HUES64 (cell line): ENCODE results near the gene MAPK8IP3.

ENCODE experiments used
- H3K27ac ChIP-seq: 2 replicates; pipeline ENCODE4 v1.7.0; 2013; ENCODE audit warnings: low read depth, low read length, inconsistent platforms
- H3K27me3 ChIP-seq: 2 replicates; pipeline ENCODE4 v1.6.1; 2013; ENCODE audit warnings: mild to moderate bottlenecking, low read length; ENCODE audit not compliant: insufficient read depth
- H3K36me3 ChIP-seq: 2 replicates; pipeline ENCODE4 v1.6.1; 2013; ENCODE audit warnings: mild to moderate bottlenecking, low read length; ENCODE audit not compliant: insufficient read depth
- H3K4me1 ChIP-seq: 2 replicates; pipeline ENCODE4 v1.6.1; 2013; ENCODE audit warnings: mild to moderate bottlenecking, low read length, moderate library complexity; ENCODE audit not compliant: insufficient read depth
- H3K4me3 ChIP-seq: 2 replicates; pipeline ENCODE4 v1.5.1; 2013; ENCODE audit warnings: mild to moderate bottlenecking, low read length, moderate library complexity
- H3K9ac ChIP-seq: 2 replicates; pipeline ENCODE4 v1.6.1; 2013; ENCODE audit warnings: mild to moderate bottlenecking, low read depth, low read length
- H3K9me3 ChIP-seq: 2 replicates; pipeline ENCODE4 v1.6.1; 2013; ENCODE audit warnings: low read depth, low read length; ENCODE audit not compliant: insufficient read depth
- WGBS: fragments of 150-250, 120-280 bp; methylation state at CpG from one replicate; pipeline ENCODE4 v1.1.7; 2013; ENCODE audit warnings: missing lambda C conversion rate; 5-methylcytosine and 5-hydroxymethylcytosine counted together

The MAPK8IP3 gene

GRCh38 chr16:1784977-1785845 is 79.2 kb downstream of the MAPK8IP3 start:
- 97% methylated on average over 26 of the region's 26 CpGs for WGBS
- no peak overlapping the region for H3K27ac ChIP-seq
- H3K4me3 ChIP-seq = no peak overlapping the region
- no peaks in the 10 kb centered on the region for H3K27me3 ChIP-seq
- no peaks in the 10 kb centered on the region for H3K9me3 ChIP-seq
- peaks cover 36% of the 10 kb centered on the region for H3K36me3 ChIP-seq
- no peaks in the 10 kb centered on the region; the same call in 1 of the 2 replicates for H3K4me1 ChIP-seq
- H3K9ac ChIP-seq = no peak overlapping the region

- H3K27me3 ChIP-seq = no peaks in the 10 kb centered on the region
- H3K9ac ChIP-seq = no peak overlapping the region
- no peaks in the 10 kb centered on the region; the same call in 1 of the 2 replicates for H3K4me1 ChIP-seq
- WGBS = 94% methylated on average over 14 of the region's 14 CpGs
- H3K9me3 ChIP-seq = no peaks in the 10 kb centered on the region
- H3K4me3 ChIP-seq = no peak overlapping the region
- H3K36me3 ChIP-seq = peaks cover 34% of the 10 kb centered on the region
- H3K27ac ChIP-seq = no peak overlapping the region
Observed at GRCh38 chr16:1785846-1786170, 79.8 kb downstream of the MAPK8IP3 start.

- Histone ChIP-seq H3K27me3 (no peaks in the 10 kb centered on the region), H3K4me1 (no peaks in the 10 kb centered on the region; the same call in 1 of the 2 replicates), H3K36me3 (peaks cover 30% of the 10 kb centered on the region), H3K4me3 (no peak overlapping the region), H3K9me3 (no peaks in the 10 kb centered on the region), H3K9ac (no peak overlapping the region), H3K27ac (no peak overlapping the region)
- 95% methylated on average over 51 of the region's 51 CpGs for WGBS
Observed at GRCh38 chr16:1786242-1787055, 80.5 kb downstream of the MAPK8IP3 start.

- H3K4me3 ChIP-seq = no peak overlapping the region
- peaks cover 30% of the 10 kb centered on the region for H3K36me3 ChIP-seq
- H3K9ac ChIP-seq = no peak overlapping the region
- no peaks in the 10 kb centered on the region for H3K27me3 ChIP-seq
- H3K9me3 ChIP-seq = no peaks in the 10 kb centered on the region
- H3K27ac ChIP-seq = no peak overlapping the region
- H3K4me1 ChIP-seq = no peaks in the 10 kb centered on the region
- 94% methylated on average over 6 of the region's 6 CpGs for WGBS
Observed at GRCh38 chr16:1787056-1787321, 81.0 kb downstream of the MAPK8IP3 start.

- Histone ChIP-seq H3K36me3 (peaks cover 30% of the 10 kb centered on the region), H3K9ac (no peak overlapping the region), H3K4me1 (no peaks in the 10 kb centered on the region), H3K4me3 (no peak overlapping the region), H3K27me3 (no peaks in the 10 kb centered on the region), H3K27ac (no peak overlapping the region), H3K9me3 (no peaks in the 10 kb centered on the region)
- WGBS = 96% methylated on average over 44 of the region's 44 CpGs
Observed at GRCh38 chr16:1787322-1788094, 81.5 kb downstream of the MAPK8IP3 start.

- WGBS = 94% methylated on average over 38 of the region's 38 CpGs
- Histone ChIP-seq H3K4me1 (no peaks in the 10 kb centered on the region), H3K9me3 (no peaks in the 10 kb centered on the region), H3K9ac (no peak overlapping the region), H3K27ac (no peak overlapping the region), H3K36me3 (peaks cover 30% of the 10 kb centered on the region), H3K4me3 (no peak overlapping the region), H3K27me3 (no peaks in the 10 kb centered on the region)
Observed at GRCh38 chr16:1788095-1788707, 82.2 kb downstream of the MAPK8IP3 start.

GRCh38 chr16:1788708-1789100 is 82.7 kb downstream of the MAPK8IP3 start:
- Histone ChIP-seq H3K9ac (no peak overlapping the region), H3K27me3 (no peaks in the 10 kb centered on the region), H3K4me1 (no peaks in the 10 kb centered on the region), H3K36me3 (peaks cover 30% of the 10 kb centered on the region), H3K9me3 (no peaks in the 10 kb centered on the region), H3K4me3 (no peak overlapping the region), H3K27ac (no peak overlapping the region)
- 90% methylated on average over 19 of the region's 19 CpGs for WGBS

- no peaks in the 10 kb centered on the region for H3K27me3 ChIP-seq
- H3K36me3 ChIP-seq = peaks cover 30% of the 10 kb centered on the region
- H3K27ac ChIP-seq = no peak overlapping the region
- H3K4me1 ChIP-seq = no peaks in the 10 kb centered on the region
- WGBS = 93% methylated on average over 21 of the region's 25 CpGs
- H3K9me3 ChIP-seq = no peaks in the 10 kb centered on the region
- H3K9ac ChIP-seq = no peak overlapping the region
- no peak overlapping the region for H3K4me3 ChIP-seq
Observed at GRCh38 chr16:1789643-1790045, 83.6 kb downstream of the MAPK8IP3 start.

GRCh38 chr16:1790261-1790610 is 84.2 kb downstream of the MAPK8IP3 start:
- H3K9ac ChIP-seq = no peak overlapping the region
- no peak overlapping the region for H3K4me3 ChIP-seq
- no peak overlapping the region for H3K27ac ChIP-seq
- WGBS = 95% methylated on average over 15 of the region's 15 CpGs
- H3K4me1 ChIP-seq = no peaks in the 10 kb centered on the region
- H3K9me3 ChIP-seq = no peaks in the 10 kb centered on the region
- no peaks in the 10 kb centered on the region for H3K27me3 ChIP-seq
- peaks cover 28% of the 10 kb centered on the region for H3K36me3 ChIP-seq

GRCh38 chr16:1790611-1791255 is 84.7 kb downstream of the MAPK8IP3 start:
- WGBS = 97% methylated on average over 44 of the region's 44 CpGs
- H3K36me3 ChIP-seq = peaks cover 26% of the 10 kb centered on the region
- H3K9ac ChIP-seq = no peak overlapping the region
- no peaks in the 10 kb centered on the region for H3K4me1 ChIP-seq
- H3K4me3 ChIP-seq = no peak overlapping the region
- no peaks in the 10 kb centered on the region for H3K9me3 ChIP-seq
- no peaks in the 10 kb centered on the region for H3K27me3 ChIP-seq
- H3K27ac ChIP-seq = no peak overlapping the region
